IMR-90 (cell line): Measurements from ENCODE around the gene ZCCHC7. TPM values are rescaled to one million over a fixed set of nuclear protein-coding genes. Genes with fewer than 3 reads are reported as not detected.

Experiments used
- ATAC-seq: fragments of 200-7000 bp; cut with Tn5 transposase; 2 replicates; pipeline ENCODE4 v1.9.1; 2020; ENCODE audit warnings: low read depth, mild to moderate bottlenecking, moderate library complexity
- BruUV-seq: library from RNA; stranded (reverse); fragments of 400-500 nt; replicated peaks from 2 replicates; lab custom pipeline; 2021; lab: Mats Ljungman, UMichigan
- CTCF ChIA-PET: fragments of 300-600 bp; formaldehyde crosslinking; extraction: SDS; loops from one replicate; lab custom pipeline; 2021; ENCODE audit warnings: antibody characterized with exemption; lab: Yijun Ruan, JAX
- POLR2A ChIA-PET: fragments of 300-600 bp; sonication (Branson Sonifier 250); formaldehyde crosslinking; loops from one replicate; lab custom pipeline; 2022; ENCODE audit warnings: antibody characterized with exemption; ENCODE audit not compliant: unreplicated experiment; lab: Charles Lee
- DNase-seq: peaks from one replicate; pipeline ENCODE4 v3.0.0; 2013
- H2AFZ ChIP-seq: replicated peaks from 2 replicates; pipeline ENCODE3; 2013; ENCODE audit warnings: low read length, mild to moderate bottlenecking; ENCODE audit not compliant: poor library complexity
- H2AK5ac ChIP-seq: 2 replicates; pipeline ENCODE4 v1.6.1; 2013; ENCODE audit warnings: low read depth, low read length, inconsistent platforms
- H2AK9ac ChIP-seq: replicated peaks from 2 replicates; pipeline ENCODE3; 2013; ENCODE audit warnings: mild to moderate bottlenecking, low read depth, low read length, moderate library complexity; ENCODE audit not compliant: poor library complexity
- H2BK120ac ChIP-seq: 2 replicates; pipeline ENCODE4 v1.6.1; 2013; ENCODE audit warnings: low read depth, low read length, inconsistent platforms
- H2BK15ac ChIP-seq: 3 replicates; pipeline ENCODE4 v1.6.1; 2013; ENCODE audit warnings: low read depth, low read length, inconsistent platforms
- H2BK20ac ChIP-seq: 2 replicates; pipeline ENCODE4 v1.6.1; 2013; ENCODE audit warnings: low read depth, mild to moderate bottlenecking, inconsistent platforms, low read length, moderate library complexity
- H2BK5ac ChIP-seq: 2 replicates; pipeline ENCODE4 v1.6.1; 2013; ENCODE audit warnings: mild to moderate bottlenecking, low read depth, low read length, inconsistent platforms; ENCODE audit not compliant: poor library complexity, severe bottlenecking
- H3K14ac ChIP-seq: replicated peaks from 2 replicates; pipeline ENCODE4 v1.6.1; 2013; ENCODE audit warnings: low read depth, low read length, inconsistent platforms
- H3K18ac ChIP-seq: 2 replicates; pipeline ENCODE4 v1.6.1; 2013; ENCODE audit warnings: low read depth, low read length, control low read depth
- H3K23ac ChIP-seq: 2 replicates; pipeline ENCODE4 v1.6.1; 2013; ENCODE audit warnings: low read depth, low read length, inconsistent platforms
- H3K27ac ChIP-seq: 2 replicates; pipeline ENCODE4 v1.5.1; 2013; ENCODE audit warnings: mild to moderate bottlenecking, control low read depth, low read length; ENCODE audit not compliant: insufficient read depth
- H3K27me3 ChIP-seq: 2 replicates; pipeline ENCODE4 v1.6.1; 2013; ENCODE audit warnings: low read length; ENCODE audit not compliant: control insufficient read depth, insufficient read depth
- H3K36me3 ChIP-seq: 2 replicates; pipeline ENCODE4 v1.6.1; 2013; ENCODE audit warnings: low read length, mixed read lengths; ENCODE audit not compliant: control insufficient read depth, insufficient read depth
- H3K4ac ChIP-seq: 2 replicates; pipeline ENCODE4 v1.6.1; 2013; ENCODE audit warnings: low read depth, low read length, inconsistent platforms
- H3K4me1 ChIP-seq: 2 replicates; pipeline ENCODE4 v1.6.1; 2013; ENCODE audit warnings: low read length, mixed read lengths; ENCODE audit not compliant: control insufficient read depth, insufficient read depth
- H3K4me2 ChIP-seq: 2 replicates; pipeline ENCODE4 v1.6.1; 2013; ENCODE audit warnings: low read depth, mild to moderate bottlenecking, control low read depth, low read length, moderate library complexity
- H3K4me3 ChIP-seq: 2 replicates; pipeline ENCODE4 v1.5.1; 2013; ENCODE audit warnings: low read depth, mild to moderate bottlenecking, control low read depth, low read length, moderate library complexity; ENCODE audit not compliant: insufficient read depth
- H3K56ac ChIP-seq: 2 replicates; pipeline ENCODE4 v1.6.1; 2013; ENCODE audit warnings: low read length, inconsistent platforms; ENCODE audit not compliant: insufficient read depth; ENCODE audit errors: extremely low read depth
- H3K79me1 ChIP-seq, 2 experiments: 2 replicates each; pipeline ENCODE4 v1.6.1; 2013; ENCODE audit warnings: low read length in 2 of 2, inconsistent platforms in 1 of 2, low read depth in 1 of 2
- H3K9ac ChIP-seq: 2 replicates; pipeline ENCODE4 v1.6.1; 2013; ENCODE audit warnings: low read depth, low read length, control low read depth
- H3K9me1 ChIP-seq: 2 replicates; pipeline ENCODE4 v1.6.1; 2013; ENCODE audit warnings: low read length, inconsistent platforms; ENCODE audit not compliant: insufficient read depth
- H3K9me3 ChIP-seq: 2 replicates; pipeline ENCODE4 v1.6.1; 2013; ENCODE audit warnings: low read length; ENCODE audit not compliant: control insufficient read depth, insufficient read depth
- H4K20me1 ChIP-seq: 2 replicates; pipeline ENCODE4 v1.6.1; 2013; ENCODE audit warnings: low read length, inconsistent platforms; ENCODE audit not compliant: insufficient read depth
- H4K5ac ChIP-seq: 2 replicates; pipeline ENCODE4 v1.6.1; 2013; ENCODE audit warnings: mild to moderate bottlenecking, low read depth, low read length, control low read depth
- H4K8ac ChIP-seq, 2 experiments: 2 replicates each; pipeline ENCODE4 v1.6.1; 2013; ENCODE audit warnings: low read depth in 2 of 2, low read length in 2 of 2, control low read depth in 1 of 2, inconsistent platforms in 1 of 2
- H4K91ac ChIP-seq: 2 replicates; pipeline ENCODE4 v1.6.1; 2013; ENCODE audit warnings: low read depth, low read length, inconsistent platforms; ENCODE audit not compliant: insufficient read depth
- BHLHE40 ChIP-seq: fragments of 150-350 bp; IDR thresholded peaks from 2 replicates; pipeline ENCODE4 v1.6.1; 2016; ENCODE audit warnings: mild to moderate bottlenecking, low read depth, low read length
- CHD1 ChIP-seq: IDR thresholded peaks from 2 replicates; pipeline ENCODE4 v1.6.1; 2012; ENCODE audit warnings: low read depth, low read length, improper control_type of control experiment
- CTCF ChIP-seq: conservative IDR thresholded peaks from 2 replicates; pipeline ENCODE4 v1.5.1; 2012; ENCODE audit warnings: mild to moderate bottlenecking, low read depth, low read length, improper control_type of control experiment
- ELK1 ChIP-seq: fragments of 150-350 bp; IDR thresholded peaks from 2 replicates; pipeline ENCODE4 v1.6.1; 2016; ENCODE audit warnings: low read depth, mild to moderate bottlenecking, low read length, moderate library complexity, borderline replicate concordance
- FOS ChIP-seq: fragments of 150-350 bp; IDR thresholded peaks from 2 replicates; pipeline ENCODE4 v1.6.1; 2016; ENCODE audit warnings: low read depth, low read length
- MAFK ChIP-seq: IDR thresholded peaks from 2 replicates; pipeline ENCODE4 v1.6.1; 2012; ENCODE audit warnings: low read depth, low read length, improper control_type of control experiment
- MXI1 ChIP-seq: IDR thresholded peaks from 2 replicates; pipeline ENCODE4 v1.6.1; 2012; ENCODE audit warnings: low read depth, mild to moderate bottlenecking, low read length, moderate library complexity, borderline replicate concordance
- NFE2L2 ChIP-seq: fragments of 150-350 bp; IDR thresholded peaks from 2 replicates; pipeline ENCODE4 v1.6.1; 2016; ENCODE audit warnings: low read depth, mild to moderate bottlenecking, low read length
- POLR2A ChIP-seq: IDR thresholded peaks from 2 replicates; pipeline ENCODE4 v1.6.1; 2012; ENCODE audit warnings: mild to moderate bottlenecking, low read depth, low read length
- RCOR1 ChIP-seq: IDR thresholded peaks from 2 replicates; pipeline ENCODE4 v1.6.1; 2012; ENCODE audit warnings: mild to moderate bottlenecking, low read length, improper control_type of control experiment; ENCODE audit not compliant: insufficient replicate concordance
- RFX5 ChIP-seq: IDR thresholded peaks from 2 replicates; pipeline ENCODE4 v1.8.0; 2012; ENCODE audit warnings: low read depth, mild to moderate bottlenecking, low read length, moderate library complexity
- SMC3 ChIP-seq: fragments of 150-350 bp; IDR thresholded peaks from 2 replicates; pipeline ENCODE4 v1.6.1; 2016; ENCODE audit warnings: low read depth, mild to moderate bottlenecking, antibody characterized with exemption, low read length, moderate library complexity
- USF2 ChIP-seq: fragments of 150-350 bp; IDR thresholded peaks from 2 replicates; pipeline ENCODE4 v1.6.1; 2017; ENCODE audit warnings: mild to moderate bottlenecking, antibody characterized with exemption, low read length, low read depth
- WGBS, 2 experiments: methylation state at CpG; one replicate each; pipeline versions ENCODE4 v1.1.5 to v1.1.7; 2013; ENCODE audit warnings: missing lambda C conversion rate in 2 of 2; ENCODE audit not compliant: insufficient read length in 1 of 2; ENCODE audit errors: extremely low coverage in 2 of 2; 5-methylcytosine and 5-hydroxymethylcytosine counted together
- dilution Hi-C: fragments of 300-500 bp; cut with HindIII; formaldehyde crosslinking; loops from one replicate; pipeline ENCODE4 v1.14.3; 2018; ENCODE audit warnings: low sequenced_read_pairs; ENCODE audit not compliant: unreplicated experiment
- in situ Hi-C: fragments of 300-500 bp; cut with MboI; formaldehyde crosslinking; loops from 3 replicates; pipeline ENCODE4 v1.14.3; 2019; ENCODE audit warnings: low sequenced_read_pairs, inconsistent platforms, mixed read lengths
- intact Hi-C: fragments of 100-400 bp; cut with micrococcal nuclease; formaldehyde crosslinking; loops from 2 replicates; pipeline ENCODE4 v1.10.0; 2022
- polyA plus RNA-seq, 3 experiments: library from polyadenylated mRNA; depleted of rRNA; stranded (reverse); fragments of >200 nt; gene quantifications; 2 replicates each; pipeline ENCODE4 v1.2.3, GENCODE V29; 2012; ENCODE audit warnings: low replicate concordance in 1 of 3
- total RNA-seq: library from RNA; depleted of rRNA; stranded (reverse); fragments of >200 nt; gene quantifications from 2 replicates; pipeline ENCODE4 v1.2.3, GENCODE V29; 2012

The ZCCHC7 gene
- total and polyA plus RNA-seq, 2 of the 4 experiments (the other 2 are of a cell fraction), result 13.6 to 28.7 TPM

GRCh38 chr9:37372839-37373238 lies 252.5 kb downstream of the ZCCHC7 start (continued):
- TF ChIP-seq BHLHE40 (no peak), FOS (no peak), RFX5 (no peak), USF2 (no peak)

- intact Hi-C loops, result no loop called here
- 0 out of 2 replicates have a peak, but pooled peaks cover 2% of the 10 kb centered on the region for H3K4me1 ChIP-seq
- no peak overlapping the region for H3K4me3 ChIP-seq
- no peak overlapping the region for H2AK5ac ChIP-seq
- ChIA-PET POLR2A (no interaction called here), CTCF (no interaction called here)
- WGBS, 2 experiments, result no CpG with 5 or more reads among the region's 1 CpG
- no peaks in the 10 kb centered on the region for H3K36me3 ChIP-seq
- no peak overlapping the region for H2AFZ ChIP-seq
- H3K56ac ChIP-seq, result no peak overlapping the region
- H3K4me2 ChIP-seq, result no peak overlapping the region
- H4K91ac ChIP-seq, result no peak overlapping the region
- H3K9me3 ChIP-seq, result no peaks in the 10 kb centered on the region
- H2BK20ac ChIP-seq, result no peak overlapping the region
- DNase-seq (no peak), ATAC-seq (no peak)
- H2BK120ac ChIP-seq, result no peak overlapping the region
- BruUV-seq, result no TSS peak
- H2BK5ac ChIP-seq, result no peak overlapping the region
- no peak overlapping the region for H3K27ac ChIP-seq
- H4K5ac ChIP-seq, result no peak overlapping the region
- dilution Hi-C loops, result no loop called here
- H2BK15ac ChIP-seq, result no peak overlapping the region
- no peak overlapping the region for H3K9ac ChIP-seq
- in situ Hi-C loops, result loop anchor here (10.0 kb wide), 1 partner anchor 59 kb away; no protein-coding TSS in a partner anchor
- no peak overlapping the region for H2AK9ac ChIP-seq
- H3K23ac ChIP-seq, result no peak overlapping the region
- H3K18ac ChIP-seq, result no peak overlapping the region
- H3K14ac ChIP-seq, result no peak overlapping the region
- H4K20me1 ChIP-seq, result no peaks in the 10 kb centered on the region; the same call in 1 of the 2 replicates
- H3K27me3 ChIP-seq, result peaks cover 14% of the 10 kb centered on the region
- no peaks in the 10 kb centered on the region for H3K79me1 ChIP-seq
- peaks cover 2% of the 10 kb centered on the region; the same call in 1 of the 2 replicates for H3K9me1 ChIP-seq
- H4K8ac ChIP-seq, result no peak overlapping the region
- H3K4ac ChIP-seq, result no peak overlapping the region
- no peak for TF ChIP-seq USF2
- no peak for TF ChIP-seq CTCF
- no peak for TF ChIP-seq SMC3
- TF ChIP-seq NFE2L2, result no peak
- no peak for TF ChIP-seq MAFK
- no peak for TF ChIP-seq CHD1
- TF ChIP-seq ELK1, result no peak
- no peak for TF ChIP-seq BHLHE40
- TF ChIP-seq POLR2A, result no peak
- no peak for TF ChIP-seq RCOR1
- no peak for TF ChIP-seq MXI1
- TF ChIP-seq FOS, result no peak
These were observed 253.2 kb downstream of the ZCCHC7 start for GRCh38 chr9:37373621-37374020.
